Measurements from ENCODE around the gene PCDHGB6.
"Not testable (repeated sequence)": the region's sequence is repeated elsewhere in the genome, so short reads cannot be mapped to it uniquely, and the experiment has no call there.

The PCDHGB6 gene

GRCh38 chr5:141407790-141408505 lies at the start of gene PCDHGB6:
TSS of gene PCDHGB6 (plus strand) at chr5:141408021. CDS start at chr5:141408203, 182 bp downstream.
- peak; percentile 18 to 38 for DNase-seq

- no peak for DNase-seq
These were observed 47.9 kb upstream of the PCDHGB6 start, which contains the start of gene PCDHGB2 for GRCh38 chr5:141359790-141360426. TSS of gene PCDHGB2 (plus strand) at chr5:141359994. CDS start at chr5:141360136, 142 bp downstream.

- no peak for DNase-seq
These were observed 47.1 kb upstream of the PCDHGB6 start for GRCh38 chr5:141360685-141361084.

GRCh38 chr5:141362719-141363118 lies 45.1 kb upstream of the PCDHGB6 start:
- no peak for DNase-seq

GRCh38 chr5:141363952-141364660 lies 43.7 kb upstream of the PCDHGB6 start, which contains the start of gene PCDHGA5:
TSS of gene PCDHGA5 (plus strand) at chr5:141364162. CDS start at chr5:141364331, 169 bp downstream.
- no peak for DNase-seq

GRCh38 chr5:141366016-141366896 lies 41.6 kb upstream of the PCDHGB6 start:
- DNase-seq, result no peak

GRCh38 chr5:141369994-141370848 lies 37.6 kb upstream of the PCDHGB6 start, which contains the start of gene PCDHGB3:
TSS of gene PCDHGB3 (plus strand) at chr5:141370242. CDS start at chr5:141370395, 153 bp downstream.
- DNase-seq, result peak; percentile 8 to 15

- no peak for DNase-seq
These were observed 36.0 kb upstream of the PCDHGB6 start for GRCh38 chr5:141371572-141372475.

- no peak for DNase-seq
These were observed 34.0 kb upstream of the PCDHGB6 start, which contains the start of gene PCDHGA6 for GRCh38 chr5:141373673-141374317. TSS of gene PCDHGA6 (plus strand) at chr5:141373891. CDS start at chr5:141374084, 193 bp downstream.

GRCh38 chr5:141374627-141375026 lies 33.2 kb upstream of the PCDHGB6 start:
- no peak for DNase-seq

GRCh38 chr5:141375444-141376155 lies 32.2 kb upstream of the PCDHGB6 start:
- not testable (repeated sequence) for DNase-seq

- DNase-seq, result no peak
These were observed 25.1 kb upstream of the PCDHGB6 start, which contains the start of gene PCDHGA7 for GRCh38 chr5:141382469-141383294. TSS of gene PCDHGA7 (plus strand) at chr5:141382742. CDS start at chr5:141382900, 158 bp downstream.

- DNase-seq, result no peak
These were observed 24.5 kb upstream of the PCDHGB6 start for GRCh38 chr5:141383345-141383744.

- DNase-seq, result no peak
These were observed 23.2 kb upstream of the PCDHGB6 start for GRCh38 chr5:141384471-141385267.

GRCh38 chr5:141387557-141388311 lies 20.1 kb upstream of the PCDHGB6 start, which contains the start of gene PCDHGB4:
TSS of gene PCDHGB4 (plus strand) at chr5:141387698. CDS start at chr5:141387885, 187 bp downstream.
- DNase-seq, result peak in 1 of 2 experiments; percentile 16

GRCh38 chr5:141388661-141389060 lies 19.2 kb upstream of the PCDHGB6 start:
- no peak for DNase-seq
